Spinal cord (tissue), 10 donors: ENCODE data around the gene RPUSD2. TPM values are rescaled to one million over a fixed set of nuclear protein-coding genes. Genes with fewer than 3 reads are reported as not detected.

Experiments used
- DNase-seq, 6 donors: peaks; one replicate each; pipeline versions ENCODE4 v3.0.0 to v3.0.0-alpha.2; 2013 to 2015; ENCODE audit warnings: low spot score in 6 of 6, low read depth in 4 of 6
- H3K27ac ChIP-seq: one replicate; pipeline ENCODE4 v1.5.1; 2013; ENCODE audit warnings: low read depth, low read length, control low read depth
- H3K27me3 ChIP-seq: one replicate; pipeline ENCODE4 v1.6.1; 2013; ENCODE audit warnings: low read length; ENCODE audit not compliant: control insufficient read depth, insufficient read depth
- H3K36me3 ChIP-seq: one replicate; pipeline ENCODE4 v1.6.1; 2013; ENCODE audit warnings: low read length; ENCODE audit not compliant: control insufficient read depth, insufficient read depth
- H3K4me1 ChIP-seq: one replicate; pipeline ENCODE4 v1.6.1; 2013; ENCODE audit warnings: low read length; ENCODE audit not compliant: control insufficient read depth, insufficient read depth
- H3K4me3 ChIP-seq: one replicate; pipeline ENCODE4 v1.5.1; 2013; ENCODE audit warnings: low read depth, low read length, control low read depth
- H3K9me3 ChIP-seq: one replicate; pipeline ENCODE4 v1.6.1; 2013; ENCODE audit warnings: low read length; ENCODE audit not compliant: control insufficient read depth, insufficient read depth
- WGBS: methylation state at CpG from one replicate; pipeline ENCODE4 v1.1.5; 2013; ENCODE audit warnings: missing lambda C conversion rate; ENCODE audit not compliant: insufficient coverage; 5-methylcytosine and 5-hydroxymethylcytosine counted together
- long read RNA-seq, 4 donors: transcript quantifications; one replicate each; lab custom pipeline, GENCODE V29; 2026
- polyA plus RNA-seq, 2 donors: library from polyadenylated mRNA; unstranded; fragments of 120-200 nt; gene quantifications; one replicate each; pipeline ENCODE4 v1.2.1, GENCODE V29; 2013; ENCODE audit not compliant: insufficient read length in 2 of 2
- total RNA-seq, 2 donors: library from RNA; depleted of rRNA in 1 of 2; stranded (reverse); fragments of 120-200 nt in 1 of 2; fragments of >200 nt in 1 of 2; gene quantifications; one replicate each; pipeline versions ENCODE4 v1.2.3 to v1.2.4, GENCODE V29; 2013 to 2014
- donor health status: healthy.

The RPUSD2 gene, protein sequence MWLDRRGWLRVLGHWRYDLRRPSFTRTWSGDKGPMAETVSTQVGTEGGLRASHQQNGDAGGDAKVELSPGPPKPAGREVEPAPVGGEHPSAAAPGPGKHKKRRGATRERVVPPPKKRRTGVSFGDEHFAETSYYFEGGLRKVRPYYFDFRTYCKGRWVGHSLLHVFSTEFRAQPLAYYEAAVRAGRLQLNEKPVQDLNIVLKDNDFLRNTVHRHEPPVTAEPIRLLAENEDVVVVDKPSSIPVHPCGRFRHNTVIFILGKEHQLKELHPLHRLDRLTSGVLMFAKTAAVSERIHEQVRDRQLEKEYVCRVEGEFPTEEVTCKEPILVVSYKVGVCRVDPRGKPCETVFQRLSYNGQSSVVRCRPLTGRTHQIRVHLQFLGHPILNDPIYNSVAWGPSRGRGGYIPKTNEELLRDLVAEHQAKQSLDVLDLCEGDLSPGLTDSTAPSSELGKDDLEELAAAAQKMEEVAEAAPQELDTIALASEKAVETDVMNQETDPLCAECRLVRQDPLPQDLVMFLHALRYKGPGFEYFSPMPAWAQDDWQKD
- total RNA-seq (10 to 100 TPM in 1 of 2 donors, 1 to 10 TPM in 1; 8.2 to 11.4 TPM), polyA plus RNA-seq (10 to 100 TPM; 11.3 to 12.0 TPM)
- long read RNA-seq, donor 1, partial matches to known transcripts = 0 of 3 reads
- long read RNA-seq, donor 1, other reads (novel, unspliced or antisense) = 0 of 3 reads
- long read RNA-seq, donor 2, partial matches to known transcripts = 0 of 4 reads
- long read RNA-seq, donor 2, other reads (novel, unspliced or antisense) = 0 of 4 reads
- long read RNA-seq, donor 3, partial matches to known transcripts = 0 of 3 reads
- long read RNA-seq, donor 3, other reads (novel, unspliced or antisense) = 0 of 3 reads
- long read RNA-seq, donor 4, partial matches to known transcripts = 0 of 3 reads
- long read RNA-seq, donor 4, other reads (novel, unspliced or antisense) = 0 of 3 reads

DNA sequence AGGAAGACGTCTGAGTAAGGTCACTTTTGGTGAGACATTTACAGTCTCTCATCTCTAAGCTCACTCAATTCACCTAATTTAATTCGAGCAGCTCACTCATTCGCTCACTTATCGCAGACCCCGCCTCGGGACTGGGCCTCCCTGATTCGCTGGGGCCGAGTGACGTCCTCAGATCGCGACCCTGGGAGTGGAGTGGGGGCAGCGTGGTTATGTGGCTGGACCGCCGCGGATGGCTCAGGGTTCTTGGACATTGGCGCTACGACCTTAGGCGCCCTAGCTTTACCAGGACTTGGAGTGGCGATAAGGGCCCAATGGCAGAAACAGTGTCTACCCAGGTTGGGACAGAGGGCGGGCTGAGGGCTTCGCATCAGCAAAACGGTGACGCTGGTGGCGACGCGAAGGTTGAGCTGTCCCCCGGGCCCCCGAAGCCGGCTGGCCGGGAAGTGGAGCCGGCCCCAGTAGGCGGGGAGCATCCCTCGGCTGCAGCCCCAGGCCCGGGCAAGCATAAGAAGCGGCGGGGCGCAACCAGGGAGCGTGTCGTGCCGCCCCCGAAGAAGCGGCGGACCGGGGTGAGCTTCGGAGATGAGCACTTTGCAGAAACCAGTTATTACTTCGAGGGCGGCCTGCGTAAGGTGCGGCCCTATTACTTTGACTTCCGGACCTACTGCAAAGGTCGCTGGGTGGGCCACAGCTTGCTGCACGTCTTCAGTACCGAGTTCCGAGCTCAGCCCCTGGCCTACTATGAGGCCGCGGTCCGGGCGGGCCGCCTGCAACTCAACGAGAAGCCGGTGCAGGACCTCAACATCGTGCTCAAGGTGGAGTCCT is at the start of gene RPUSD2:
Gene RPUSD2 (plus strand): TSS at position 171 of the 825 bp plus-strand sequence. CDS start 39 bp downstream, at position 210.
- Histone ChIP-seq H3K4me3 (peak within 1 kb of the TSS; percentile 92), H3K9me3 (no peaks in the 10 kb centered on the region), H3K27me3 (no peaks in the 10 kb centered on the region), H3K4me1 (peaks cover 9% of the 10 kb centered on the region), H3K27ac (peak within 1 kb of the TSS; percentile 90), H3K36me3 (peaks cover 19% of the 10 kb centered on the region)
- peak; percentile 89 to 98 (median 92) for DNase-seq
- under 1% methylated on average over 59 of the region's 62 CpGs for WGBS

DNA sequence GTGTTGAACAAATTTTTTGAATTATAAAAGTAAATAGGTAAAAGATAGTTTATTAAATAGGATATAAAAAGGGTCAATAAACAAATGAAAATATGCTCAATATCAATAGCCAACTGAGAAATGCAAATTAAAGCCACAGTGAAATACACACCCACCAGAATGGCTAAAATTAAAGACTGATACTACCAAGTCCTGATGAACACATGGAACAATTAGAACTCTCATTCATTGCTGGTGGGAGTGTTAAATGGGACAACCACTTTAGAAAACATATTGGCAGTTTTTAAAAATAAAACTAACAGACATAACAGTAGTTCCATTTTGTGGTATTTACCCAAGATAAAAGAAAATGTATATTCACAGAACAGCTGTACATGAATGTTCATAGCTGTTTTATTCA is 45.5 kb upstream of the RPUSD2 start:
- H3K4me3 ChIP-seq = no peak overlapping the region
- no peaks in the 10 kb centered on the region for H3K27me3 ChIP-seq
- H3K36me3 ChIP-seq = no peaks in the 10 kb centered on the region
- H3K27ac ChIP-seq = no peak overlapping the region
- H3K9me3 ChIP-seq = no peaks in the 10 kb centered on the region
- no peak for DNase-seq
- H3K4me1 ChIP-seq = no peaks in the 10 kb centered on the region

DNA sequence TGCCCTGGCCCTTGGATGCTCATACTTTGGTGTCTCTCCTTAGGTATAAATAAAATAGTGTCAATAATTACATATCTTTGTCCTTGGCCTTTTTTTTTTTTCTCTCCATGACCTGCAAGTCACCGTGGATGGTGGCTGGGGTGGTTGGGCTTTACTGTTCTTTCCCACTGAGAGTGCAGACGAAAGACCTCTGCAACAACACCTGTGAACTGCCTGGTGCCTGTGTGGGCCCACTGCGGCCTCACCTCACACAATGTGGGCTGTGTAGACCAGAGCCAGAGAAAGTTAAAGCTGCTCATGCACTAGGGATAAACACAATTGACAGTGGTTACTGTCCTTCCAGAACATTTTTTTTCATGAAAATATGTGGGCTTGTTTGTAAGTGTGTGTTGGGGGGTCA is 43.2 kb upstream of the RPUSD2 start:
- H3K27ac ChIP-seq = no peak overlapping the region
- no peaks in the 10 kb centered on the region for H3K4me1 ChIP-seq
- no peak overlapping the region for H3K4me3 ChIP-seq
- no peaks in the 10 kb centered on the region for H3K9me3 ChIP-seq
- DNase-seq = no peak
- H3K27me3 ChIP-seq = no peaks in the 10 kb centered on the region
- no CpG with 5 or more reads among the region's 3 CpGs for WGBS
- no peaks in the 10 kb centered on the region for H3K36me3 ChIP-seq

DNA sequence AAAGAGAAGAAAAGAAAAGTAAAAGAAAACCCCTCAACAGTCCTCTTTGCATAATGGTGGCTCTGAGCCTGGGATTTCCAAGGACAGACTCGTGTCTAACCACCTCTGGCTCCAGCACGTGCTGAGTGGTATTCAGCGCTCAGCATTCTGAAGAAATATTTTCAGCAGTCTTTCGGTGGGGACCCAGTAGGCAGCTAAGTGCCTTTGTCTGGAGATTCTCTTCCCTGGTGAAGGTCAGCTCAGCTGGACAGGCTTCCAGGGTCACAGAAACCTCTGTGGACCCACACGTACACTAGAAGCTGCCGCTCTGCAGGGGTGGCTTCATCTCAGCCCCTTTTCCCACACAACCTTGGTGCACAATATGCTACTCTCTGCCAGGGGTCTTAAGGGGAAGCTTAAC is 40.3 kb upstream of the RPUSD2 start:
- 82% methylated on average over 4 of the region's 6 CpGs for WGBS
- Histone ChIP-seq H3K36me3 (no peaks in the 10 kb centered on the region), H3K9me3 (no peaks in the 10 kb centered on the region), H3K27ac (no peak overlapping the region), H3K4me3 (no peak overlapping the region), H3K4me1 (no peaks in the 10 kb centered on the region), H3K27me3 (no peaks in the 10 kb centered on the region)
- DNase-seq = no peak

DNA sequence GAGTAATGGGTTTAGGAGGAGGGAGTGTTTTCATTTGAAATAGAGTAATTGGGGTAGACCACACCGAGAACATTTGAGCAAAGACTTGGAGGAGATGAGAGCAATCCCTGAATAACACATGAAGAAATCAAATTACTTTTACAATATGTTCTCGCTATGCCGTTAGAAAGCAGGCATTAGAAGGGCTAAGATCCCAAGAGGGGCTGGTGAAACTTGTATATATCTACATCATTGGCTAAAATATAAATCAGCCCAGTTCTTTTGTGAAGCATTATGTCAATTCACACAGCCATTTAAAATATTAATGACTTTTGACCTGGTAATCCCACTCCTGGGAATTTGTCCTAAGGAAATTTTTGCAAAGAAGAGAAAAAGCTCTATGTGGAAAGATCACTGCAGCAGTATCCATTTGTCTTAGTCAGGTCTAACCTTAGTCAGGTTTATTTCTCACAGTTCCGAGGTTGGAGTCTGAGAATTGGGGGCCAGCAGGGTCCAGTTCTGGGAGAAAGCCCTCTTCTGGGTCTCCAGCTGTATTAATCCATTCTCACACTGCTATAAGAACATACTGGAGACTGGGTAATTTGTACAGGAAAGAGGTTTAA is 35.2 kb upstream of the RPUSD2 start:
- no CpG with 5 or more reads among the region's 4 CpGs for WGBS
- peaks cover 7% of the 10 kb centered on the region for H3K36me3 ChIP-seq
- no peaks in the 10 kb centered on the region for H3K9me3 ChIP-seq
- H3K27ac ChIP-seq = no peak overlapping the region
- peak in 1 of 6 donors; percentile 22 for DNase-seq
- H3K4me3 ChIP-seq = no peak overlapping the region
- H3K4me1 ChIP-seq = peaks cover 9% of the 10 kb centered on the region
- no peaks in the 10 kb centered on the region for H3K27me3 ChIP-seq

DNA sequence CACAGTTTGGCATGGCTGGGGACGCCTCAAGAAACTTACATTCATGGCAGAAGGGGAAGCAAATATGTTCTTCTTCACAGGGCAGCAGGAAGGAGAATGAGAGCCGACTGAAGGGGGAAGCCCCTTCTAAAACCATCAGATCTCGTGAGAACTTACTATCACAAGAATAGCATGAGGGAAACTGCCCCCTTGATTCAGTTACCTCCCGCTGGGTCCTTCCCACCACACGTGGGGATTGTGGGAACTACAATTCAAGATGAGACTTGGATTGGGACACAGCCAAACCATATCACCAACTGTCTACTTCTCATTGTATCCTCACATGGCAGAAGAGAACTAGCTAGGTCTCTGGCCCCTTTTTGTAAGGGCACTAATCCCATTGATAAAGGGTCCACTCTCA is 34.7 kb upstream of the RPUSD2 start:
- no peak for DNase-seq
- WGBS = 53% methylated on average over 2 of the region's 5 CpGs
- H3K4me1 ChIP-seq = peaks cover 14% of the 10 kb centered on the region
- H3K27ac ChIP-seq = no peak overlapping the region
- no peak overlapping the region for H3K4me3 ChIP-seq
- peaks cover 11% of the 10 kb centered on the region for H3K36me3 ChIP-seq
- H3K27me3 ChIP-seq = no peaks in the 10 kb centered on the region
- H3K9me3 ChIP-seq = no peaks in the 10 kb centered on the region

DNA sequence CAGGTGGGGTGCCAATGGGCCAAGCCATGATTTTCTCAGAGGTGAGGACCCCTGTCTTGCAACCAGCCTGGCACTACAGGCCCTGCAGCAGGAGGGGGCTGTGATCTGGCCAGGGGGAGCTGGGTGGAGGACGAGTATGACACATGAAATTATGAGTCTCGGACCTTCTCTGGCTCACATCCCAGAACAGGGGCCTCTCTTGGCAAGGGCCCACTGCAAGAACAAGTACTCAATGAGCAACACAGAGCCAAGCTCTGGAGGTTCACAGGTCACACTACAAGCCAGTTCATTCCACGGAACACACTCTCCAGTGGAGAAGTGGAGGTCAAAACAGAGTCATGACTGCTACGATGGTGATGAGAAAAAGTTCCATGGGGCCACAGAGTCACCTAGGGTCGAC is 32.6 kb upstream of the RPUSD2 start:
- Histone ChIP-seq H3K27ac (no peak overlapping the region), H3K4me3 (no peak overlapping the region), H3K4me1 (peaks cover 15% of the 10 kb centered on the region), H3K27me3 (no peaks in the 10 kb centered on the region), H3K9me3 (no peaks in the 10 kb centered on the region), H3K36me3 (peaks cover 13% of the 10 kb centered on the region)
- 65% methylated on average over 4 of the region's 5 CpGs for WGBS
- DNase-seq = peak in 1 of 6 donors; percentile 44

DNA sequence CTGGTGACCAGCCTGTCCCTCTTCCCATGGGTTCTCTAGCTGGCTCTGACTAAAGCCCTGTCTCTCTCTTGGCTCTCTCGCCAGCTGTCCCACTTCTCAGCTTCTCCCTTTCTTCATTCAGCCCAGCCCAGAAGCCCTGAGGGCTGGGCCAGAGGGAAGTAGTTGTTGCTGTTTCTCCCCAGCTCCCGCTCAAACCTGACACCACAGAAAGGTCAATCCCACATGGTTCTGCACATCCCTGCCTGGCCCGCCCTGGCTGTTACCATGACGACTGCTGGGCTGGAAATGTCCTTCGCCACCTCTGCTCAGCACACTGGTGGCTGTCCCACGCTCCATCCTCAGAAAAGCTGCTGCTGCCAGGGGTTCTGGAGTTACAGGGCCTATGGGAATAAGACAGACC is 30.1 kb upstream of the RPUSD2 start:
- H3K36me3 ChIP-seq = peaks cover 13% of the 10 kb centered on the region
- H3K27me3 ChIP-seq = no peaks in the 10 kb centered on the region
- WGBS = 32% methylated on average over 4 of the region's 6 CpGs
- peak in 2 of 6 donors; percentile 8 to 47 for DNase-seq
- H3K4me3 ChIP-seq = no peak overlapping the region
- no peaks in the 10 kb centered on the region for H3K9me3 ChIP-seq
- H3K27ac ChIP-seq = no peak overlapping the region
- H3K4me1 ChIP-seq = peaks cover 15% of the 10 kb centered on the region

DNA sequence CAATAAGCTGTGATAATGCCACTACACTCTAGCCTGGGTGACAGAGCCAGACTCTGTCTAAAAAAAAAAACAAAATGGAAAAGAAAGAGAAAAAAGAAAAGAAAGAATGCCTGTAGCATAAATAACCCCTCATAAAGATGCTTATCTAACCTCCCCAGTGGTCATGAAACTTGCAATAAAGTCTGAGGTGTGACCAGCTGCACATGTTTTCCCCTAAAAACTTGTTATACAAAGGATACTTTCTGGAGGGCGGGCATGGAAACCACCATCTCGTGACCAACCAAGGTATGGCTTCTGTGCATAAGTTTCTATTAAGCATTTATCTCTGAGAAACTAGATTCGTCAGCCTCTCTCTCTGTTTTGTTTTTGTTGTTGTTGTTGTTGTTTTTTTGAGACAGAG is 26.0 kb upstream of the RPUSD2 start:
- no peak overlapping the region for H3K27ac ChIP-seq
- H3K27me3 ChIP-seq = no peaks in the 10 kb centered on the region
- H3K4me3 ChIP-seq = no peak overlapping the region
- no CpG with 5 or more reads among the region's 3 CpGs for WGBS
- DNase-seq = no peak
- H3K4me1 ChIP-seq = peaks cover 8% of the 10 kb centered on the region
- peaks cover 9% of the 10 kb centered on the region for H3K36me3 ChIP-seq
- no peaks in the 10 kb centered on the region for H3K9me3 ChIP-seq
